A673 (cell line): ENCODE measurements around the gene HMGCS2. TPM values are rescaled to one million over a fixed set of nuclear protein-coding genes. Genes with fewer than 3 reads are reported as not detected.

ENCODE experiments used
- BruUV-seq: library from RNA; stranded (reverse); fragments of 400-500 nt; replicated peaks from 2 replicates; lab custom pipeline; 2021; lab: Mats Ljungman, UMichigan
- CTCF ChIA-PET: fragments of 300-600 bp; sonication (Branson Sonifier 250); formaldehyde crosslinking; loops from one replicate; lab custom pipeline; 2022; ENCODE audit warnings: antibody characterized with exemption; lab: Charles Lee
- POLR2A ChIA-PET: fragments of 300-600 bp; sonication (Branson Sonifier 250); formaldehyde crosslinking; loops from one replicate; lab custom pipeline; 2022; ENCODE audit warnings: antibody characterized with exemption; ENCODE audit not compliant: low non-redundant PET; lab: Charles Lee
- DNase-seq: peaks from one replicate; pipeline ENCODE4 v3.0.0-alpha.2; 2015; ENCODE audit warnings: low spot score
- H3K27ac ChIP-seq: fragments of 200-600 bp; sonication (generic); 2 replicates; pipeline ENCODE4 v1.5.1; 2016; ENCODE audit warnings: mixed run types, low read depth, mild to moderate bottlenecking, mixed read lengths, antibody characterized with exemption, low read length; ENCODE audit not compliant: poor library complexity, severe bottlenecking
- H3K27me3 ChIP-seq: fragments of 200-600 bp; sonication (generic); replicated peaks from 2 replicates; pipeline ENCODE4 v1.6.1; 2017; ENCODE audit warnings: mixed run types, low read depth, mild to moderate bottlenecking, mixed read lengths, antibody characterized with exemption, low read length; ENCODE audit not compliant: insufficient read depth, poor library complexity
- H3K36me3 ChIP-seq: fragments of 200-600 bp; sonication (generic); 2 replicates; pipeline ENCODE4 v1.6.1; 2016; ENCODE audit warnings: mixed run types, mild to moderate bottlenecking, mixed read lengths, antibody characterized with exemption, low read length; ENCODE audit not compliant: insufficient read depth, poor library complexity, severe bottlenecking
- H3K4me1 ChIP-seq: fragments of 200-600 bp; sonication (generic); 2 replicates; pipeline ENCODE4 v1.6.1; 2017; ENCODE audit warnings: mixed run types, mild to moderate bottlenecking, mixed read lengths, antibody characterized with exemption, low read length; ENCODE audit not compliant: insufficient read depth, poor library complexity, severe bottlenecking
- H3K4me3 ChIP-seq: fragments of 200-600 bp; sonication (generic); 2 replicates; pipeline ENCODE4 v1.5.1; 2016; ENCODE audit warnings: low read depth, mixed run types, mild to moderate bottlenecking, mixed read lengths, low read length; ENCODE audit not compliant: poor library complexity, severe bottlenecking
- H3K9me3 ChIP-seq: fragments of 200-600 bp; sonication (generic); 2 replicates; pipeline ENCODE4 v1.6.1; 2016; ENCODE audit warnings: mixed run types, low read depth, mild to moderate bottlenecking, mixed read lengths, antibody characterized with exemption, low read length; ENCODE audit not compliant: poor library complexity, severe bottlenecking
- CTCF ChIP-seq: fragments of 300-800, 200-600 bp; sonication (generic); conservative IDR thresholded peaks from 2 replicates; pipeline ENCODE4 v1.5.1; 2017; ENCODE audit warnings: low read depth, mild to moderate bottlenecking, antibody characterized with exemption, low read length, moderate library complexity, mixed read lengths
- EZH2 ChIP-seq: fragments of 200-600 bp; sonication (generic); IDR thresholded peaks from 2 replicates; pipeline ENCODE4 v1.6.1; 2017; ENCODE audit warnings: borderline replicate concordance, low read depth, mild to moderate bottlenecking, mixed read lengths, antibody characterized with exemption, low read length; ENCODE audit not compliant: poor library complexity, severe bottlenecking
- intact Hi-C: fragments of 100-400 bp; cut with micrococcal nuclease; formaldehyde crosslinking; loops from one replicate; pipeline ENCODE4 v1.10.0; 2022; ENCODE audit not compliant: unreplicated experiment
- total RNA-seq: library from RNA; stranded (reverse); gene quantifications from 2 replicates; pipeline ENCODE4 v1.2.3, GENCODE V29; 2021

The HMGCS2 gene
- total RNA-seq, 1 experiment from 2014 or later, result not detected

- Histone ChIP-seq H3K9me3 (no peaks in the 10 kb centered on the region), H3K4me3 (no peak overlapping the region), H3K27me3 (peaks cover 4% of the 10 kb centered on the region), H3K36me3 (no peaks in the 10 kb centered on the region), H3K27ac (no peak overlapping the region), H3K4me1 (no peaks in the 10 kb centered on the region)
- no peak for DNase-seq
- TF ChIP-seq CTCF, result no peak
- no peak for TF ChIP-seq EZH2
- no TSS peak for BruUV-seq
- POLR2A ChIA-PET, result no interaction called here
- CTCF ChIA-PET, result no interaction called here
- intact Hi-C loops, result no loop called here
Observed at GRCh38 chr1:119784191-119784781, 15.6 kb upstream of the HMGCS2 start.

GRCh38 chr1:119783354-119784185 lies 14.9 kb upstream of the HMGCS2 start:
- no peak for DNase-seq
- Histone ChIP-seq H3K4me3 (no peak overlapping the region), H3K27me3 (no peaks in the 10 kb centered on the region), H3K4me1 (no peaks in the 10 kb centered on the region), H3K27ac (no peak overlapping the region), H3K9me3 (no peaks in the 10 kb centered on the region), H3K36me3 (no peaks in the 10 kb centered on the region)
- intact Hi-C loops, result no loop called here
- BruUV-seq, result no TSS peak
- POLR2A ChIA-PET, result no interaction called here
- CTCF ChIA-PET, result no interaction called here
- no peak for TF ChIP-seq CTCF

- intact Hi-C loops, result no loop called here
- H3K4me3 ChIP-seq, result no peak overlapping the region
- ChIA-PET CTCF (no interaction called here), POLR2A (no interaction called here)
- no peaks in the 10 kb centered on the region for H3K9me3 ChIP-seq
- no TSS peak for BruUV-seq
- no peak overlapping the region for H3K27ac ChIP-seq
- no peak for DNase-seq
- TF ChIP-seq EZH2 (no peak), CTCF (no peak)
- H3K4me1 ChIP-seq, result no peaks in the 10 kb centered on the region
- H3K36me3 ChIP-seq, result no peaks in the 10 kb centered on the region
- H3K27me3 ChIP-seq, result no peaks in the 10 kb centered on the region
Observed at GRCh38 chr1:119782631-119783325, 14.1 kb upstream of the HMGCS2 start.
